Measurements from ENCODE around the gene SBSN. TPM values are rescaled to one million over a fixed set of nuclear protein-coding genes. Genes with fewer than 3 reads are reported as not detected.
A peak's percentile ranks its signal among the peaks of the same experiment; 100 is the strongest.

The SBSN gene, protein sequence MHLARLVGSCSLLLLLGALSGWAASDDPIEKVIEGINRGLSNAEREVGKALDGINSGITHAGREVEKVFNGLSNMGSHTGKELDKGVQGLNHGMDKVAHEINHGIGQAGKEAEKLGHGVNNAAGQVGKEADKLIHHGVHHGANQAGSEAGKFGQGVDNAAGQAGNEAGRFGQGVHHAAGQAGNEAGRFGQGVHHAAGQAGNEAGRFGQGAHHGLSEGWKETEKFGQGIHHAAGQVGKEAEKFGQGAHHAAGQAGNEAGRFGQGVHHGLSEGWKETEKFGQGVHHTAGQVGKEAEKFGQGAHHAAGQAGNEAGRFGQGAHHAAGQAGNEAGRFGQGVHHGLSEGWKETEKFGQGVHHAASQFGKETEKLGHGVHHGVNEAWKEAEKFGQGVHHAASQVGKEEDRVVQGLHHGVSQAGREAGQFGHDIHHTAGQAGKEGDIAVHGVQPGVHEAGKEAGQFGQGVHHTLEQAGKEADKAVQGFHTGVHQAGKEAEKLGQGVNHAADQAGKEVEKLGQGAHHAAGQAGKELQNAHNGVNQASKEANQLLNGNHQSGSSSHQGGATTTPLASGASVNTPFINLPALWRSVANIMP
- not detected for total RNA-seq

DNA sequence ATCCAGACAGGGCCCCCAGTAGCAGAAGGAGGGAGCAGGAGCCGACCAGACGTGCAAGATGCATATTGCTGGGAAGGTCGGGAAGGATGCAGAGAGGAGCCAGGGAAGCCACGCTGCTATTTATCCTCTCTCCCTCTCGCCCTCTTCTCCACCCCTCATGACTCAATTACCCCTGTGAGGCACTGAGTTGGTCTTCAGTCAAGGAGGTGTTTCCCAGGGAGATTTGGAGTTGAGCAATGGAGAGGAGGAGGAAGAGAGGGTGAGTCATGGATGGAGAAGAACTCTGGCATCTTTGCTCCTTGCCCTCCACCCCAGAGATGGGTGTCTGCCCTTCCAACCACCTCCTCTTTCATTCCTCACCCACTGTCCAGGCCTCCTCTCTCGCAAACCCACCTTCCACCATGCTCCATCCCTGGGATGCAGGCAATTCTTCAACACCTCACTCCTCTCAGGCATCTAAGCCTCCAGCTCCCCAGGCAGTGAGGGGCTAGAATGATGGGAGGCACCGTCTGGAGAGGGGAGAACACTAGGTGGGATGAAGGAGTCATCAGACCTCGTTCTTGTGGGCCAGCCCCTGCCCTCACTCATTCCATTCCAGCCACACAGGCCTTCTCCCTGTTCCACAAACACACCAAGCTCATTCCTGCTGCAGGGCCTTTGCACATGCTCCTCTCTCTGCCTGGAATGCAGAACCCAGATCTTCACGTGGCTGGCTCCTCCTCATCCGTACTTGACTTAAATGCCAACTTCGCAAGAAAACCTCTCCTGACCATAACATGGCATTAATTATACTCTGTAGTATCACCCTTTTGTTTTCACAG is at the start of gene SBSN:
Gene SBSN, minus strand, starts transcription at position 94 of the 821 bp plus-strand sequence. Its CDS starts 30 bp downstream, at position 64.
- H3K36me3 Mint-ChIP-seq: no peaks in the 10 kb centered on the region

DNA sequence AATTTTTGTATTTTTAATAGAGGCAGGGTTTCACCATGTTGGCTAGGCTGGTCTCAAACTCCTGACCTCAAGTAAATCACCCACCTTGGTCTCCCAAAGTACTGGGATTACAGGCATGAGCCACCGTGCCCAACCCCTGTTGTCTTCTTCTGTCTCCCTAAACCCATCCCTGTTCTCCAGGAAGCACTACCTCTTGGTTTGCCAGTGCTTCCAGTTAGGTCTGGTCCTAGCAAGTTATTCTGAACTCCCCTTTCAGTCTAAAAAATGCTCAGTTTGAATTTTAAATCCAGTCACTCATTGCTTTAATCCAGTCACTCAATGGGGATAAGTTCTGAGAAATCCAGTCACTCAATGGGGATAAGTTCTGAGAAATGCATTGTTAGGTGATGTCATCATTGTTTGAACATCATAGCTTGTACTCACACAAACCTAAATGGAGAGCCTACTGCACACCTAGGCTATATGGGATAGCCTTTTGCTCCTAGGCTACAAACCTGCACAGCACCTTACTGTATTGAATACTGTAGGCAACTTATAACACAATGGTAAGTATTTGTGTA is 43.4 kb upstream of the SBSN start:
- Mint-ChIP-seq H3K4me3 (no peak overlapping the region), H3K36me3 (peaks cover 7% of the 10 kb centered on the region), H3K4me1 (peaks cover 3% of the 10 kb centered on the region), H3K9me3 (peaks cover 15% of the 10 kb centered on the region), H3K27me3 (peaks cover 23% of the 10 kb centered on the region), H3K27ac (peak overlapping the region; percentile 19)
- no peak for DNase-seq

More for the DNA sequence above, at the start of gene SBSN:
- no peak for DNase-seq
- Mint-ChIP-seq H3K4me1 (peaks cover 1% of the 10 kb centered on the region), H3K27ac (no peak within 1 kb of the TSS), H3K9me3 (no peaks in the 10 kb centered on the region), H3K4me3 (no peak within 1 kb of the TSS), H3K27me3 (peaks cover 36% of the 10 kb centered on the region)

DNA sequence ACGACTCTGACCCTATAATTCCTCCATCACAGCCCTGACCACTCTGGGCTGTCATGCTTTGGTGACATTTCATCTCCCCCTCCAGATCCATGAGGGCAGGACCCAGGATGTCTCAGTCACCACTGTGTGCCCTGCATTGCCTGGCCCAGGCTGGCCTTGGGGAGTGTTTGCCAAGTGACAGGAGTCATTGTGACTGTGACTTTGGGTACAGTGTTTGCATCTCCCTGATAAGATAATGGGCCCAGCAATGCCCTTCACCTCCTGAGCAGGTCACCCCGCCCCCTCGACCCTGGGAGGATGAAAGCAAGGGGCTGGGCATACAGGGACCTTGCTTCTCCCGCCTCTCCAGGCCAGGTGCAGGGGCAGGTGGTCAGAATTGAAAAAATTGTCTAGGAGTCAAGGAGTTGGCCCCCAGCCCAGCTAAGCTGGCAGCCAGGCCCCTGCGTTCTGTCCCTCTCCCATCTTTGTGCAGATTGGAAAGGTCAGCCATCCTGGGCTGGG is 41.2 kb upstream of the SBSN start:
- Mint-ChIP-seq H3K4me3 (no peak overlapping the region), H3K9me3 (no peaks in the 10 kb centered on the region), H3K27me3 (peaks cover 24% of the 10 kb centered on the region), H3K27ac (no peak overlapping the region), H3K36me3 (no peaks in the 10 kb centered on the region), H3K4me1 (peaks cover 3% of the 10 kb centered on the region)
- no peak for DNase-seq

DNA sequence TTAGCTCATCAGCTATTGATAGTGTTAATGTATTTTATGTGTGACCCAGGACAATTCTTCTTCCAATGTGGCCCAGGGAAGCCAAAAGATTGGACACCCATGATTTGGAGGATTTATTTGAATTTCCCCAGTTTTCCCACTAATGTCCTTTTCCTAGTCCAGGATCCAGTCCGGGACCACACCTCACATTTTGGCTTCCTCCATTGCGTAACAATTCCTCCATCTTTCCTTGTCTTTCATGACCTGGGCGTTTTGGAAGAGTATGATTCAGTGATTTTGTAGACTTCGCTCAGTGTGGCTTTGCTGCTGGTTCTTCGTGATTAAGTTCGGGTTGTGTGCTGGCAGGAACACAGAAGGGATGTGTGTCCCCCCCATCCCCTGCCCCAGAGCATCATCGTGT is 38.6 kb upstream of the SBSN start:
- no peak overlapping the region for H3K27ac Mint-ChIP-seq
- no peak overlapping the region for H3K4me3 Mint-ChIP-seq
- DNase-seq: no peak
- H3K4me1 Mint-ChIP-seq: peaks cover 3% of the 10 kb centered on the region
- H3K9me3 Mint-ChIP-seq: no peaks in the 10 kb centered on the region
- peaks cover 38% of the 10 kb centered on the region for H3K27me3 Mint-ChIP-seq
- H3K36me3 Mint-ChIP-seq: no peaks in the 10 kb centered on the region

DNA sequence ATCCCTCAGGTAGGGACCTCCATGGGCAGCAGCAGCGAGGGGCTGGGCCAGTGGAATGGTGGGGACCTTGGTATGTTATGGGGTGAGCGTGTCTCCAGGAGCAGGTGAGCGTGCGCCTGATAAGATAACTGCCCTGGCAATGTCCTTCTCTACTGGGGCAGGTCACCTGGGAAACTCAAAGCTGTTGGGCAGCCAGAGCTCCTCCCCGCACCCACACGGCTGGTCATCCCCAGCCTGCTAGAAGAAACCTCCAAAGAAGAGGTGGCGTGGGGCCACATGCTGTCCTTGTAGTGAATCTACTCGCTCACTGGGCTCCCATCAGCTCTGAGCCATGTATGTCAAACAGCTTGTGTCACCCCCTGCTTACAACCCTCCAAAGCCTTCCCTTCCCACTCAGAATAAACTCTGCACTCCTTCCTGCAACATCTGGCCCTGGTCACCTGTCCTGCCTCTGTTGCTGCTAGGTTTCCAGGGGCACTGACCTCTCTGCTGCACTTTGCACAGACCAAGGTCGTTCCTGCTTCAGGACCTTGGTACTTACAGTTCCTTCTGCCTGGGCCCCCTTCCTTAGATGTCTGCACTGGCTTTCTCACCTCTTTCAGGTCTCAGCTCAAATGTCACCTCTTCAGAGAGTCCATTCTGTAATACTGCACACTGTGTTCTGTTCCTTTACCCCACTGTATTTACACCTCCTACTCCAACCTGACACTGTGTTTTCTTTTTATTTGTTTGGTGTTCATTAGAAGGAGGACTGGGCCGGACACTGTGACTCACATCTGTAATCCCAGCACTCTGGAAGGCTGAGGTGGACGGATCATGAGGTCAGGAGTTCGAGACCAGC is 37.1 kb upstream of the SBSN start:
- H3K27ac Mint-ChIP-seq: no peak overlapping the region
- H3K4me3 Mint-ChIP-seq: no peak overlapping the region
- no peaks in the 10 kb centered on the region for H3K36me3 Mint-ChIP-seq
- no peak for DNase-seq
- H3K27me3 Mint-ChIP-seq: peaks cover 41% of the 10 kb centered on the region
- no peaks in the 10 kb centered on the region for H3K9me3 Mint-ChIP-seq
- H3K4me1 Mint-ChIP-seq: no peaks in the 10 kb centered on the region

DNA sequence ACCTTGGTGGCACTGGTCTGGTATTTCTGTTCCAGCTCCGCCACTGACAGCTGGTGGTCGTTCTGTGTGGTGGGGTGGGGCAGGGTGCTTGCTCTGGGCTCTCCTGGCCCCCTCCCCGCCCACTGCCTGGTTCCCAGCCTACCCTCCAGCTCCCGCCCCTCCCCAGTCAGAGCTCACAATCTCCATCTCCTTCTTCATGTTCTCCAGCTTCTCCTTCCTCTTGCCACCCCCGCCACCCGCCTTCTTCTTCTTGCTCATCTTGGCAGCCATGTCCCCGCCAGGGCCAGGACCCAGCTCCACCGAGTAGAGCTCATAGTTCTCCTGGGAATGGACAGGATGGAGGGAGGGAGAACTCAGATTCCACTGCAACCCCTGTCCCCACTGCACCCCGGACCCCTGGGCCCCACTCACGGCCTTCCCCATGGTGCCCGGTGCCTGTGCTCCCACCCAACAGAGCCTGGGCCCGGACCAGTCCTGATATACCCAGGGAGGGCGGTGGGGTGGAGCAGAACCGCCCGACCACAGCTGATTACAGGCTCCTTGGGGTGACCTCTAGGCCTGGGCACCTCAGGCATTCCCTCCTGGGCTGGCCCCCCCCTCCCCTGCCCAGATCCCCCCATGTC is 35.2 kb upstream of the SBSN start, which contains the start of gene ATP4A:
Gene ATP4A, minus strand, starts transcription at position 452 of the 623 bp plus-strand sequence. Its CDS starts 29 bp downstream, at position 423.
- Mint-ChIP-seq H3K9me3 (no peaks in the 10 kb centered on the region), H3K4me1 (no peaks in the 10 kb centered on the region), H3K27ac (no peak within 1 kb of the TSS), H3K36me3 (no peaks in the 10 kb centered on the region), H3K27me3 (peaks cover 58% of the 10 kb centered on the region), H3K4me3 (no peak within 1 kb of the TSS)
- no peak for DNase-seq

DNA sequence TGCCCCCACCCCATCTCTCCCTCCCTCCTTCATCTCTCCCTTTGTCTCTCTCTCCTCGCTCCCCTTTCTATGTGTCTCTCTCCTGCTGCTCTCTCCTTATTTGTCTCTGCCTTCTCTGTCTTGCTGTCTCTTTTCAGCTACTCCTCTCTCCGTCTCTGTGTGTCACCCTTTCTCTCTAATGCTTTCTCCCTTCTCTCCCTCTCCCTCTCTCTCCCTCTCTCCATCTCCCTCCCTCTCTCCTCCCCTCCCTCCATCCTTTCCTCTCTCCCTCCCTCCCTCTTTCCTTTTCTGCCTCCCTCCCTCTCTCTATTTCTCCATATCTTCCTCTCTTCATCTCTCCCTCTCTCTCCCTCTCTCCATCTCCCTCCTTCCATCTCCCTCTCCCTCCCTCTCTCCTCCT is 34.7 kb upstream of the SBSN start:
- no peak overlapping the region for H3K4me3 Mint-ChIP-seq
- H3K27me3 Mint-ChIP-seq: peaks cover 60% of the 10 kb centered on the region
- peaks cover 2% of the 10 kb centered on the region for H3K4me1 Mint-ChIP-seq
- no peak for DNase-seq
- H3K27ac Mint-ChIP-seq: no peak overlapping the region
- H3K36me3 Mint-ChIP-seq: no peaks in the 10 kb centered on the region
- no peaks in the 10 kb centered on the region for H3K9me3 Mint-ChIP-seq

DNA sequence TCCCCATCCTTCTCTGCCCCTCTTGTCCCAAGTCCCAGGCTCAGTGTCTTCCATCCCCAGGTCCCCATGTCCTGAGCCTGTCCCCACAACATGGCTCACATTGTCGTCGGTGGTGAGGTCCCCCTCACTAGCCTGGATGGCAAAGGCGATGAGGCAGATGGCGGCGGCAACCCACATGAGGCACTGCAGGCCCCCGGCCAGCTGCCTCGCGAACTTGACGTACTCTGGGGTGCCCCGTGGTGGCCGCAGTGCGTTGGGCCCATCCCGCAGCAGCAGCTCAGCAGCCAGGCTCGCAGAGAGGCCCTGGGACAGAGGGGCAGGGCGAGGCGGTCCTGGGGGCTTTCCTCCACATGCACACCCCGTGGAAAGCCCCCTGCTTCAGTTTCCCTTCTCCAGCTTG is 34.2 kb upstream of the SBSN start:
- DNase-seq: no peak
- peaks cover 2% of the 10 kb centered on the region for H3K4me1 Mint-ChIP-seq
- no peak overlapping the region for H3K4me3 Mint-ChIP-seq
- H3K27me3 Mint-ChIP-seq: peaks cover 63% of the 10 kb centered on the region
- no peaks in the 10 kb centered on the region for H3K9me3 Mint-ChIP-seq
- no peaks in the 10 kb centered on the region for H3K36me3 Mint-ChIP-seq
- H3K27ac Mint-ChIP-seq: no peak overlapping the region

DNA sequence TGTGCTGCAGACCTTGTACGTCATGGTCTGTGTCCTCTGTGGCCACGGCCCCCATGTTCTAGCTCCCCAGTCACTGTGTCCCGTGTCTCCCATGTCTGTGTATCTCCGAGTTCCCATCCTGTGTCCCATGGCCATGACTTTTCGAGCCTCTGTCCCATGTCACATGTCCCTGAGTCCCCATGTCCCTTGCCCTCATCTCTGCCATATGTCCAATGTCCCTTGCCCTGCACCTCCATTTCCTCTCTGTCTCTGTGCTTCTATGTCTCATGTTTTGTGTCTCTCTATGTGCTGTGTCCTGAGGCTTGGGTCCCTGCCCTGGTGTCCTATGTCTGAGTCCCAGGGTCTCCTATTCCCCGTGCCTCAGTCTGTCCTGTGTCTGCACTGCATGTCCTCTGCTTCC is 33.3 kb upstream of the SBSN start:
- H3K9me3 Mint-ChIP-seq: no peaks in the 10 kb centered on the region
- H3K36me3 Mint-ChIP-seq: peaks cover 2% of the 10 kb centered on the region
- no peak overlapping the region for H3K4me3 Mint-ChIP-seq
- peaks cover 65% of the 10 kb centered on the region for H3K27me3 Mint-ChIP-seq
- H3K4me1 Mint-ChIP-seq: peaks cover 3% of the 10 kb centered on the region
- no peak overlapping the region for H3K27ac Mint-ChIP-seq
- DNase-seq: no peak

DNA sequence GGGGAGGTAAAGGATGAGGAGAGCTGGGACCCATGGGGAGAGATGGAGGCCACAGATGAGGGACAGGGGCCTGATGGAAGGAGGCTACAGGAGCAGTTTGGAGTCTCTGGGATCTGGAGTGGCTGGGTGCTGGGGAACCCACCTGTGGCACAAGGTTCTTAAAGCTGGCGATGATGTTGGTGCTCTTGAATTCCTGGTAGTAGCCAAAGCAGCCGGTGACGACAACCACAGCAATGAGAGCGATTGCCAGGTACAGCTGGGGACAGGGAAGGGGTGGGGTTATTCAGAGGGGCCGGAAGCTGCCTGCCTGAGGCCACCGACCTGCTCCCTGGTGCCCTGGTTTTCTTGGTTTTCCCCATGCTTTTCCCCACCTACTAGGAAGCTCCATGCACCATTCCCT is 32.6 kb upstream of the SBSN start:
- Mint-ChIP-seq H3K4me3 (no peak overlapping the region), H3K9me3 (no peaks in the 10 kb centered on the region), H3K36me3 (peaks cover 2% of the 10 kb centered on the region), H3K4me1 (peaks cover 3% of the 10 kb centered on the region), H3K27ac (no peak overlapping the region), H3K27me3 (peaks cover 69% of the 10 kb centered on the region)
- no peak for DNase-seq

DNA sequence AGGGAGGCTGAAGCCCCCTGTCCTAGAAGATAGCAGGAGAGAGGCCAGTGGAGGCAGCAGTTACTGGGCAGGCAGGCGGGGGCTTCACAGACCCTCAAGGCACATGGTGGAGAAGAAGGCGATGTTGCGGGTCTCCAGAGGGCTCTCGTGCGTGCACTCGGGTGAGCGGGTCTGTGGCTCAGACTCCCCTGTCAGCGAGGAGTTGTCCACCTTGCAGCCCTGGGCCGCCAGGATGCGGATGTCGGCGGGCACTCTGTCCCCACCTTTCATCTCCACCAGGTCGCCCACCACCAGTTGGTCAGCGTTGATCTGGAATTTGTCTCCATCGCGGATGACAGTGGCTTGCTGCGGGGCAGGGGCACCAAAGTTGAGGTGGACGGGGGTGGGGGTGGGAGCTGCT is 32.2 kb upstream of the SBSN start:
- H3K9me3 Mint-ChIP-seq: no peaks in the 10 kb centered on the region
- no peak overlapping the region for H3K27ac Mint-ChIP-seq
- DNase-seq: no peak
- H3K36me3 Mint-ChIP-seq: peaks cover 2% of the 10 kb centered on the region
- H3K4me3 Mint-ChIP-seq: no peak overlapping the region
- H3K4me1 Mint-ChIP-seq: peaks cover 3% of the 10 kb centered on the region
- H3K27me3 Mint-ChIP-seq: peaks cover 70% of the 10 kb centered on the region

DNA sequence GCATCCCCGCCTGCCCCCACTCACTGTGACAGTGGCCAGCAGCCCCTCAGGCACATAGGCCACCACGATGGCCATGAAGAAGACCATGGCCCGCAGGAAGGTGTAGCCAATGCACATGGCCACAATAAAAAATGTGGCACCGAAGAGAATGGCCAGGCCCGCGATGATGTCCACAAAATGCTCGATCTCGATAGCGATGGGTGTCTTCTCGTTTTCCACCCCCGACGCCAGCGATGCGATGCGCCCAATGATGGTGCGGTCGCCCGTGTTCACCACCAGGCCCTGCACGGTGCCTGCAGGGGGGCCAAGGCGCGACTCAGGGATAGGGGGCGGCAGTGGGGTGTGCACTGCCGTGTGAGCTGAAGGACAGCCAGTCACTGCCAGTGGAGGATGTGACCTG is 31.7 kb upstream of the SBSN start:
- Mint-ChIP-seq H3K27ac (no peak overlapping the region), H3K27me3 (peaks cover 70% of the 10 kb centered on the region), H3K4me1 (peaks cover 3% of the 10 kb centered on the region), H3K9me3 (no peaks in the 10 kb centered on the region), H3K4me3 (no peak overlapping the region), H3K36me3 (peaks cover 2% of the 10 kb centered on the region)
- DNase-seq: no peak

DNA sequence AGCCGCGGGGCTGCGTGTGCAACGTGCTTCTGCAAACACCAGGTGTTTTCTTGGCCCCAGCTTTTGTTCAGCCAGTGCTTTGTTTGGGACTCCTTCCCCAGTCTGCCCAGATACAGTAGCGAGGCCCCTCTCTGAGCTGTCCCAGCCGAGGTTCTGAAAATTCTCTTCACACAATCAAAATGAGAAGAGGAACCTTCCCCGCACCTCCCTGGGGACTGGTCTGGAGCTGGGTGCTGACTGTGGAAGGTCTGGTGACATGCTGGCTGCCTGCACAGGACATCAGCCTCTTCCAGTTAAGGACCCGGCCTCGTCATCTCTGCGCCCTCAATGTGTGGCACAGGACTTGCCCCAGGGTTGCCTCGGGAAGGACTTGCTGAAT is 31.2 kb upstream of the SBSN start:
- peaks cover 3% of the 10 kb centered on the region for H3K4me1 Mint-ChIP-seq
- no peak overlapping the region for H3K27ac Mint-ChIP-seq
- no peaks in the 10 kb centered on the region for H3K9me3 Mint-ChIP-seq
- peaks cover 68% of the 10 kb centered on the region for H3K27me3 Mint-ChIP-seq
- no peak overlapping the region for H3K4me3 Mint-ChIP-seq
- H3K36me3 Mint-ChIP-seq: peaks cover 2% of the 10 kb centered on the region
- no peak for DNase-seq
